Neural cell (in vitro differentiated cells): ENCODE data around the gene DNM2.

Experiments used
- EP300 ChIP-seq: fragments of 450-650 bp; conservative IDR thresholded peaks from 2 replicates; pipeline ENCODE4 v1.6.1; 2014; ENCODE audit warnings: antibody characterized with exemption, mild to moderate bottlenecking, moderate library complexity; ENCODE audit not compliant: poor library complexity, severe bottlenecking
- EZH2 ChIP-seq: fragments of 200-600, 300-800 bp; shearing (Covaris generic), sonication (generic); IDR thresholded peaks from 2 replicates; pipeline ENCODE4 v1.6.1; 2014; ENCODE audit warnings: antibody characterized with exemption, low read length, borderline replicate concordance, mild to moderate bottlenecking; ENCODE audit not compliant: insufficient read depth, poor library complexity, severe bottlenecking
- MXI1 ChIP-seq: fragments of 450-650 bp; conservative IDR thresholded peaks from 2 replicates; pipeline ENCODE4 v1.6.1; 2014; ENCODE audit warnings: antibody characterized with exemption, mild to moderate bottlenecking; ENCODE audit not compliant: poor library complexity, severe bottlenecking
- POLR2AphosphoS5 ChIP-seq: IDR thresholded peaks from 2 replicates; pipeline ENCODE4 v1.6.1; 2012
- RAD21 ChIP-seq: fragments of 450-650 bp; conservative IDR thresholded peaks from 2 replicates; pipeline ENCODE4 v1.6.1; 2014; ENCODE audit warnings: antibody characterized with exemption, mild to moderate bottlenecking, moderate library complexity
- SMC3 ChIP-seq: fragments of 450-650 bp; conservative IDR thresholded peaks from 2 replicates; pipeline ENCODE4 v1.6.1; 2014; ENCODE audit warnings: antibody characterized with exemption, mild to moderate bottlenecking, moderate library complexity; ENCODE audit not compliant: poor library complexity
- TAF1 ChIP-seq: IDR thresholded peaks from 2 replicates; pipeline ENCODE4 v1.6.1; 2012; ENCODE audit warnings: low read depth
- TF ChIP-seq, protein P1 (sequence below): IDR thresholded peaks from 2 replicates; pipeline ENCODE4 v1.6.1; 2012; ENCODE audit warnings: borderline replicate concordance
- TF ChIP-seq, protein P2 (sequence below): fragments of 450-650 bp; IDR thresholded peaks from 2 replicates; pipeline ENCODE4 v1.5.1; 2014; ENCODE audit warnings: antibody characterized with exemption, mild to moderate bottlenecking, moderate library complexity; ENCODE audit not compliant: poor library complexity, severe bottlenecking

DNA sequence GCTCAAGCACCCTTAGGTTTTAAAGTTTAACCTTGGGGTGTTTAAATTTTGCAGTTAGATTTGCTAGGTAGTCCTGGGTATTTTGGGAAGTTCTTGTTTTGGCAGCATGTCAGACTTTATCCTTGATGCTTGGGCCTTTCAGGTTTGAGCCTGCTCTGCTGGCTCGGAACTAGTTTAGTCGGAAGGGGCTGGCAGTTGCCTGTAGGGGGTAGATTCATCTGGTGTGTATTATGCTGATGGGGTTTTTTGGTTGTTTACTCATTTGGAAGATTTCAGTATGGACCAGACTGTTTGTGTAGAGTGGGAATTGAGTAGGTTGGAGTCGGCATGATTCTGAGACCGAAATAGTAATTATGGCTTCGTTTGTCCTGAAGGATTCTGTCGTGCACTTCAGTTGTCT is 48.6 kb upstream of the DNM2 start:
- TF ChIP-seq, protein P1, sequence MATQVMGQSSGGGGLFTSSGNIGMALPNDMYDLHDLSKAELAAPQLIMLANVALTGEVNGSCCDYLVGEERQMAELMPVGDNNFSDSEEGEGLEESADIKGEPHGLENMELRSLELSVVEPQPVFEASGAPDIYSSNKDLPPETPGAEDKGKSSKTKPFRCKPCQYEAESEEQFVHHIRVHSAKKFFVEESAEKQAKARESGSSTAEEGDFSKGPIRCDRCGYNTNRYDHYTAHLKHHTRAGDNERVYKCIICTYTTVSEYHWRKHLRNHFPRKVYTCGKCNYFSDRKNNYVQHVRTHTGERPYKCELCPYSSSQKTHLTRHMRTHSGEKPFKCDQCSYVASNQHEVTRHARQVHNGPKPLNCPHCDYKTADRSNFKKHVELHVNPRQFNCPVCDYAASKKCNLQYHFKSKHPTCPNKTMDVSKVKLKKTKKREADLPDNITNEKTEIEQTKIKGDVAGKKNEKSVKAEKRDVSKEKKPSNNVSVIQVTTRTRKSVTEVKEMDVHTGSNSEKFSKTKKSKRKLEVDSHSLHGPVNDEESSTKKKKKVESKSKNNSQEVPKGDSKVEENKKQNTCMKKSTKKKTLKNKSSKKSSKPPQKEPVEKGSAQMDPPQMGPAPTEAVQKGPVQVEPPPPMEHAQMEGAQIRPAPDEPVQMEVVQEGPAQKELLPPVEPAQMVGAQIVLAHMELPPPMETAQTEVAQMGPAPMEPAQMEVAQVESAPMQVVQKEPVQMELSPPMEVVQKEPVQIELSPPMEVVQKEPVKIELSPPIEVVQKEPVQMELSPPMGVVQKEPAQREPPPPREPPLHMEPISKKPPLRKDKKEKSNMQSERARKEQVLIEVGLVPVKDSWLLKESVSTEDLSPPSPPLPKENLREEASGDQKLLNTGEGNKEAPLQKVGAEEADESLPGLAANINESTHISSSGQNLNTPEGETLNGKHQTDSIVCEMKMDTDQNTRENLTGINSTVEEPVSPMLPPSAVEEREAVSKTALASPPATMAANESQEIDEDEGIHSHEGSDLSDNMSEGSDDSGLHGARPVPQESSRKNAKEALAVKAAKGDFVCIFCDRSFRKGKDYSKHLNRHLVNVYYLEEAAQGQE: no peak
- TF ChIP-seq POLR2AphosphoS5: no peak
- TF ChIP-seq, protein P2, sequence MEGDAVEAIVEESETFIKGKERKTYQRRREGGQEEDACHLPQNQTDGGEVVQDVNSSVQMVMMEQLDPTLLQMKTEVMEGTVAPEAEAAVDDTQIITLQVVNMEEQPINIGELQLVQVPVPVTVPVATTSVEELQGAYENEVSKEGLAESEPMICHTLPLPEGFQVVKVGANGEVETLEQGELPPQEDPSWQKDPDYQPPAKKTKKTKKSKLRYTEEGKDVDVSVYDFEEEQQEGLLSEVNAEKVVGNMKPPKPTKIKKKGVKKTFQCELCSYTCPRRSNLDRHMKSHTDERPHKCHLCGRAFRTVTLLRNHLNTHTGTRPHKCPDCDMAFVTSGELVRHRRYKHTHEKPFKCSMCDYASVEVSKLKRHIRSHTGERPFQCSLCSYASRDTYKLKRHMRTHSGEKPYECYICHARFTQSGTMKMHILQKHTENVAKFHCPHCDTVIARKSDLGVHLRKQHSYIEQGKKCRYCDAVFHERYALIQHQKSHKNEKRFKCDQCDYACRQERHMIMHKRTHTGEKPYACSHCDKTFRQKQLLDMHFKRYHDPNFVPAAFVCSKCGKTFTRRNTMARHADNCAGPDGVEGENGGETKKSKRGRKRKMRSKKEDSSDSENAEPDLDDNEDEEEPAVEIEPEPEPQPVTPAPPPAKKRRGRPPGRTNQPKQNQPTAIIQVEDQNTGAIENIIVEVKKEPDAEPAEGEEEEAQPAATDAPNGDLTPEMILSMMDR: no peak
- TF ChIP-seq EP300: no peak
- TF ChIP-seq EZH2: no peak
- no peak for TF ChIP-seq RAD21
- no peak for TF ChIP-seq MXI1
- no peak for TF ChIP-seq TAF1
- TF ChIP-seq SMC3: no peak
